D721Med (cell line): ENCODE results near the gene TMEM184B.

Experiments used
- DNase-seq: peaks from one replicate; pipeline ENCODE4 v3.0.0; 2011; ENCODE audit warnings: low spot score; ENCODE audit not compliant: insufficient read length
- FAIRE-seq: peaks from 2 replicates; lab custom pipeline; 2011; peaks lifted over from hg19 to GRCh38; lab: Jason Lieb, UNC
- CTCF ChIP-seq: IDR thresholded peaks from 2 replicates; pipeline ENCODE4 v1.5.1; 2012; ENCODE audit warnings: mild to moderate bottlenecking, control low read depth; ENCODE audit not compliant: insufficient read depth; ENCODE audit errors: missing control alignments

TMEM184B gene

DNA sequence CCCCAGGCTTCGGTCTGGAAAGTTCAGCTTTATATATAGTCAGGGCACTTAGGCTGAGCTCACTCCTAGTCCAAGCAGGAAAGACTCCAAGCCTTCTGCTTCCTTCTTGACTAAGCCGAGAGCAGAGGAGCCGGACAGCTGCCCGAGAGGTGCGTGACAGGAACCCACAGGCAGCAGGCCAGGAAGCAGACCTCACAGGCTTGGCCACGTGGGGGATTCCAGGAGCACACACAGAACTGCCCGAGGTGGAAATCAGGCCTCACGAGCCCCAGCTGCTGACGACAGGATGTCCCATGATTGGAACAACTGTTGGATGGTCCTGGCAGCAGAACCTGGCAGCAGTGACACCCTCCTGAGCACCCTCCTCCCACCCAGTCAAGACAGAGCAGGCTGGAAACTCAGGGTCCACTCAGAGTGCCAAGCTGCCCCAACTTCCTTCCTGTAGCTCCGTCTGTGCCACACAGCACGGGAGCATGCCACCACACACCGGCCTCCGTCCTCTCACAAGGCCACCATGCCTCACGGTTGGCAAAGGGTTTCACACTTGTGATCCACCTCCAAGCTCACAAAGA is 96.6 kb downstream of the TMEM184B start:
- no peak for FAIRE-seq
- no peak for TF ChIP-seq CTCF
- no peak for DNase-seq

- no peak for TF ChIP-seq CTCF
- FAIRE-seq (no peak), DNase-seq (no peak)
Measured at GRCh38 chr22:38175206-38176118, 97.3 kb downstream of the TMEM184B start.

- no peak for TF ChIP-seq CTCF
- FAIRE-seq (no peak), DNase-seq (no peak)
Measured at GRCh38 chr22:38174626-38175025, 98.2 kb downstream of the TMEM184B start.

GRCh38 chr22:38173641-38173906 is 99.2 kb downstream of the TMEM184B start:
- DNase-seq = no peak
- FAIRE-seq = no peak
- no peak for TF ChIP-seq CTCF

- DNase-seq = no peak
Measured at GRCh38 chr22:38172832-38173640, 99.8 kb downstream of the TMEM184B start.

More at GRCh38 chr22:38172832-38173640, 99.8 kb downstream of the TMEM184B start:
- FAIRE-seq = no peak
- TF ChIP-seq CTCF = no peak
